Calu3 (cell line): ENCODE results near the gene LPCAT4. TPM values are rescaled to one million over a fixed set of nuclear protein-coding genes. Genes with fewer than 3 reads are reported as not detected.
A peak's percentile ranks its signal among the peaks of the same experiment; 100 is the strongest.

Experiments
- BruUV-seq: library from RNA; stranded (reverse); fragments of 400-500 nt; replicated peaks from 2 replicates; lab custom pipeline; 2021; lab: Mats Ljungman, UMichigan
- CTCF ChIA-PET: fragments of 300-600 bp; sonication (Branson Sonifier 250); formaldehyde crosslinking; loops from one replicate; lab custom pipeline; 2022; ENCODE audit warnings: antibody characterized with exemption; lab: Charles Lee
- DNase-seq: peaks from one replicate; pipeline ENCODE4 v3.0.0; 2022
- H3K27ac Mint-ChIP-seq: one replicate; pipeline ENCODE4 v1.8.0; 2022; ENCODE audit warnings: mixed read lengths; ENCODE audit not compliant: unreplicated experiment
- H3K27me3 Mint-ChIP-seq: one replicate; pipeline ENCODE4 v1.8.0; 2022; ENCODE audit warnings: mixed read lengths; ENCODE audit not compliant: unreplicated experiment
- H3K36me3 Mint-ChIP-seq: one replicate; pipeline ENCODE4 v1.8.0; 2022; ENCODE audit warnings: mild to moderate bottlenecking, moderate library complexity, mixed read lengths; ENCODE audit not compliant: insufficient read depth, unreplicated experiment
- H3K4me1 Mint-ChIP-seq: one replicate; pipeline ENCODE4 v1.8.0; 2022; ENCODE audit warnings: mild to moderate bottlenecking, low read depth, mixed read lengths; ENCODE audit not compliant: unreplicated experiment
- H3K4me3 Mint-ChIP-seq: one replicate; pipeline ENCODE4 v1.8.0; 2022; ENCODE audit warnings: mild to moderate bottlenecking, low read depth, moderate library complexity, mixed read lengths; ENCODE audit not compliant: unreplicated experiment
- H3K9me3 Mint-ChIP-seq: one replicate; pipeline ENCODE4 v1.8.0; 2022; ENCODE audit warnings: low read depth, mixed read lengths; ENCODE audit not compliant: unreplicated experiment
- intact Hi-C: fragments of 100-400 bp; cut with micrococcal nuclease; formaldehyde crosslinking; loops from one replicate; pipeline ENCODE4 v1.10.0; 2022; ENCODE audit not compliant: unreplicated experiment
- total RNA-seq: library from RNA; stranded (reverse); gene quantifications from 2 replicates; pipeline ENCODE4 v1.2.3, GENCODE V29; 2022
- TF ChIP-seq, protein P1 (sequence below): fragments of 200-600 bp; IDR thresholded peaks from one replicate; pipeline ENCODE4 v1.8.0; 2022; ENCODE audit warnings: antibody characterized with exemption; ENCODE audit not compliant: unreplicated experiment

The LPCAT4 gene
- total RNA-seq, 1 experiment from 2014 or later, result 28.9 TPM

DNA sequence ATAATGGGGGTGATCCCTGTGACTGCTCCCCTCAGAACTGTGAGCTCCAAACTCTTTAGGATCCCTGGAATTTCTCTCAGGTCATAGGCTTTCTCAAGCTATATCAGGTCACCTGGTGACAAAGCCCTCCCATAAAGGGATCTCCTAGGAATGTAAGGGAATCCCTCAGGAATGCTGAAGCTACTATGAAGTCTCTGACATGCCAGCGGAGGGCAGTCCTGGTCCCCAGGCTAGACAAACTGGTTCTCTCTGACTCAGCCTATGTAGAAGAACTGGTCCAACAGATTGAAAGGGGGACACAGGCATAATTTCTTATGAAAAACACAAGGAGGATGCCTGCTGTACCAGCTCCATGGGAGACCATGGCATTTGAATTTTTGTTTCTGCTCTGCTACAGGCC lies 6.7 kb downstream of the LPCAT4 start:
- Mint-ChIP-seq H3K36me3 (peaks cover 21% of the 10 kb centered on the region), H3K9me3 (no peaks in the 10 kb centered on the region), H3K4me3 (no peak overlapping the region), H3K27me3 (no peaks in the 10 kb centered on the region), H3K27ac (peak overlapping the region; percentile 63), H3K4me1 (peaks cover 34% of the 10 kb centered on the region)
- intact Hi-C loops, result no loop called here
- TF ChIP-seq, protein P1, sequence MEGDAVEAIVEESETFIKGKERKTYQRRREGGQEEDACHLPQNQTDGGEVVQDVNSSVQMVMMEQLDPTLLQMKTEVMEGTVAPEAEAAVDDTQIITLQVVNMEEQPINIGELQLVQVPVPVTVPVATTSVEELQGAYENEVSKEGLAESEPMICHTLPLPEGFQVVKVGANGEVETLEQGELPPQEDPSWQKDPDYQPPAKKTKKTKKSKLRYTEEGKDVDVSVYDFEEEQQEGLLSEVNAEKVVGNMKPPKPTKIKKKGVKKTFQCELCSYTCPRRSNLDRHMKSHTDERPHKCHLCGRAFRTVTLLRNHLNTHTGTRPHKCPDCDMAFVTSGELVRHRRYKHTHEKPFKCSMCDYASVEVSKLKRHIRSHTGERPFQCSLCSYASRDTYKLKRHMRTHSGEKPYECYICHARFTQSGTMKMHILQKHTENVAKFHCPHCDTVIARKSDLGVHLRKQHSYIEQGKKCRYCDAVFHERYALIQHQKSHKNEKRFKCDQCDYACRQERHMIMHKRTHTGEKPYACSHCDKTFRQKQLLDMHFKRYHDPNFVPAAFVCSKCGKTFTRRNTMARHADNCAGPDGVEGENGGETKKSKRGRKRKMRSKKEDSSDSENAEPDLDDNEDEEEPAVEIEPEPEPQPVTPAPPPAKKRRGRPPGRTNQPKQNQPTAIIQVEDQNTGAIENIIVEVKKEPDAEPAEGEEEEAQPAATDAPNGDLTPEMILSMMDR, result no peak
- BruUV-seq, result no TSS peak
- CTCF ChIA-PET, result interaction anchor here (1.3 kb wide), 1 partner anchor 17 kb away, joined by 8 read pairs; the partner anchor contains the start of genes NOP10 and NUTM1
- peak; percentile 61 for DNase-seq

DNA sequence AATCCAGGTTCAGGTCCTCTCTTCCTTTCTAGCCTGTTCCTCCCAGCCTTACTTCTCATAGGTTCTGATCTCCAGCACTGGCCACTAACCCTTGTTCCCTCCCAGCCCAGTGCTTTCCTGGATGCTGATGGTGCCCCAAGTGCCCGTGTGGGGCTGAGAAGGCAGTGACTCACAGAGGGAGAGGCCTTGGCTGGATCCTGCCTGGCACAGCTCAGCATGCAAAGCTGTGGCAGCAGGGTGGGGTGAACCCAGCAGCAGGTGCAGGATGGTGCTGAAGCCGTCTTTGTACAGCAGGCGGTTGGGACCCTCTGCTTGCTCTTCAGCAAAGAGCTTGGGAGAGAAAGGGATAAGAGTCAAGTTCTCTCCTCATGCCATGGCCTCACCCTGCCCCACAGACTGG lies 7.6 kb downstream of the LPCAT4 start:
- no peak for DNase-seq
- Mint-ChIP-seq H3K9me3 (no peaks in the 10 kb centered on the region), H3K27ac (no peak overlapping the region), H3K36me3 (peaks cover 21% of the 10 kb centered on the region), H3K4me3 (no peak overlapping the region), H3K4me1 (peaks cover 34% of the 10 kb centered on the region), H3K27me3 (no peaks in the 10 kb centered on the region)
- BruUV-seq, result no TSS peak
- TF ChIP-seq, protein P1, result no peak
- intact Hi-C loops, result no loop called here
- CTCF ChIA-PET, result interaction anchor here (1.3 kb wide), 1 partner anchor 16 kb away, joined by 8 read pairs; the partner anchor contains the start of genes NOP10 and NUTM1

DNA sequence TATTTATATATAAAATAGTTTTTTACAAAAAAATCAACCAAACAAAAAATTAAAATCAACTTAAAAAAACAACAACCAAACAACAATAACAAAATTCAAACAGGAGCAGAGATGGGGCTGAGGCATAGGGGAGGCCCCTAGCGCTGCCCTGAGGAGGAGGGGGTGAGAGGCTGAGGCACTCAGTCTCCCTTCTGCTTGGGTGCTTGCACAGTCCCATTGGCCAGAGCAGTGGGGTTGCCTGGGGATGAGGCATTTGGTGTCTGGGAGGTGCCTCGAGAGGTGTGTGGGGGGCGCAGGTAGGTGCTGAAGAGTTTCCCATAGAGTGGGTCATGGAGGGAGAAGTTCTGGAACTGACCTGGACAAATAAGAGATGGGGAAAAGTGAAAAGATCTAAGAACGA lies 8.0 kb downstream of the LPCAT4 start:
- Mint-ChIP-seq H3K27ac (no peak overlapping the region), H3K36me3 (peaks cover 21% of the 10 kb centered on the region), H3K27me3 (no peaks in the 10 kb centered on the region), H3K4me3 (no peak overlapping the region), H3K9me3 (no peaks in the 10 kb centered on the region), H3K4me1 (peaks cover 34% of the 10 kb centered on the region)
- BruUV-seq, result no TSS peak
- TF ChIP-seq, protein P1, result no peak
- intact Hi-C loops, result no loop called here
- no peak for DNase-seq
- CTCF ChIA-PET, result no interaction called here

DNA sequence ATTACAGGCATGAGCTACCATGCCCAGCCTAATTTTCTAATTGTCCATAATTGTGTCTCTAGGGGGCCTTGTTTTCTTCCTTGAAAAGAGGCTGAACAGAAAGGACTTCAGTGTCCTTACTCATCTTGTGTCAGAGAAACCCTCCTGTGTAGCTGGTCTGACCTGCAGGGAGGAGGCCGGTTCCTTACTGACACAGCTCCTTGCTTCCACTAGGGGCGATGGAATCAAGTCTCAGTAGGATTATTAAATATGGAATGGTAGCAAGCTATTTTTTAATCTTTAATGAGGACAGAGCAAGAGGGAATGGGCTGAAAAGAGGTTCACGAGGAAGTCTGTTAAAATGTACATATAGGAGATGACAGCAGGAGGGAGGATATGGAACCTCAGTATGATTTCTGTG lies 8.6 kb downstream of the LPCAT4 start:
- DNase-seq, result no peak
- intact Hi-C loops, result no loop called here
- H3K4me3 Mint-ChIP-seq, result no peak overlapping the region
- H3K27me3 Mint-ChIP-seq, result no peaks in the 10 kb centered on the region
- H3K9me3 Mint-ChIP-seq, result no peaks in the 10 kb centered on the region
- BruUV-seq, result no TSS peak
- H3K36me3 Mint-ChIP-seq, result peaks cover 21% of the 10 kb centered on the region
- TF ChIP-seq, protein P1, result no peak
- peaks cover 34% of the 10 kb centered on the region for H3K4me1 Mint-ChIP-seq
- CTCF ChIA-PET, result no interaction called here
- H3K27ac Mint-ChIP-seq, result no peak overlapping the region
